Measurements from ENCODE around the gene GPX2. TPM values are rescaled to one million over a fixed set of nuclear protein-coding genes. Genes with fewer than 3 reads are reported as not detected.

GPX2 gene
- total RNA-seq, 1 experiment from 2014 or later: not detected

DNA sequence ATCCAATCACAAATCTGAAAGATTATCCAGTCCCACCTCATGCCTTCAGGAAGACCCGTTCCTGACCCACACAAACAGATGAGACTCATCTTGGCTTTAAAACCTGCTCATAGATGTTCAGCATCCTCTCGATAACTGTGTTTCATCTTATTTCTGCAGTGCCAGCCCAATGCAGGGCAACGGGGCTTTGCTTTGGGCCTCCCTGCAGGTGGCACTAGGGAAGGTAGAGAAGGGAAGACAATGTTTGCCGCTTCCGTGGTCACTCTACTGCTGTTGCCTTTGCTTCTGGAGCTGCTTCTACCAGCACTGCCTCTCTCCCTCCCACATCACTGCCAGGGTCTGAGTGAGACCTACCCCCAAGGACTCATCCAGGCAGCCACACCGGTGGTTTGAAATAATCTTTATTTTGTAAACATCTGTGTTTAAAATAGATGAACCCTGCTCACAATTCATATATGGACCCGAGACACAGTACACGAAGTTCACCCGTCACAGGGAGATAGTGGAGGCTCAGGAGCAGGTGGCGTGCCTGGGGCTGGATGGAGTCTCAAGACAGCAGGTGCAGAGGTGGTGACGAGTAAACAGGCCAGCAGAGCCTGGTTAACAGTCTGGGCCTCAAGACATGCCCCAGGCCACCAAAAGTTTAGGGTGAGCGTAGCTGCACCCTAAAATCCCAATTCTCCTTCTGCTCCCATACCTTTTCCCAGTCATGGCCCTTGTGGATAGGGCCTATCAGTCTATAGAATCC lies 3.1 kb upstream of the GPX2 start:
- Mint-ChIP-seq H3K27me3 (ENCODE audit: insufficient read depth, unreplicated experiment) (no peaks in the 10 kb centered on the region), H3K27ac (ENCODE audit: low read depth, unreplicated experiment) (no peak overlapping the region), H3K4me1 (ENCODE audit: insufficient read depth, unreplicated experiment) (no peaks in the 10 kb centered on the region), H3K4me3 (ENCODE audit: unreplicated experiment) (no peak overlapping the region), H3K9me3 (ENCODE audit: unreplicated experiment) (no peaks in the 10 kb centered on the region), H3K36me3 (ENCODE audit: insufficient read depth, unreplicated experiment) (peaks cover 33% of the 10 kb centered on the region)
- intact Hi-C loops (cut with micrococcal nuclease): no loop called here
- POLR2A ChIA-PET: no interaction called here
- CTCF ChIA-PET: no interaction called here
- no TSS peak for BruUV-seq (replicated peaks)
- TF ChIP-seq, protein P1, sequence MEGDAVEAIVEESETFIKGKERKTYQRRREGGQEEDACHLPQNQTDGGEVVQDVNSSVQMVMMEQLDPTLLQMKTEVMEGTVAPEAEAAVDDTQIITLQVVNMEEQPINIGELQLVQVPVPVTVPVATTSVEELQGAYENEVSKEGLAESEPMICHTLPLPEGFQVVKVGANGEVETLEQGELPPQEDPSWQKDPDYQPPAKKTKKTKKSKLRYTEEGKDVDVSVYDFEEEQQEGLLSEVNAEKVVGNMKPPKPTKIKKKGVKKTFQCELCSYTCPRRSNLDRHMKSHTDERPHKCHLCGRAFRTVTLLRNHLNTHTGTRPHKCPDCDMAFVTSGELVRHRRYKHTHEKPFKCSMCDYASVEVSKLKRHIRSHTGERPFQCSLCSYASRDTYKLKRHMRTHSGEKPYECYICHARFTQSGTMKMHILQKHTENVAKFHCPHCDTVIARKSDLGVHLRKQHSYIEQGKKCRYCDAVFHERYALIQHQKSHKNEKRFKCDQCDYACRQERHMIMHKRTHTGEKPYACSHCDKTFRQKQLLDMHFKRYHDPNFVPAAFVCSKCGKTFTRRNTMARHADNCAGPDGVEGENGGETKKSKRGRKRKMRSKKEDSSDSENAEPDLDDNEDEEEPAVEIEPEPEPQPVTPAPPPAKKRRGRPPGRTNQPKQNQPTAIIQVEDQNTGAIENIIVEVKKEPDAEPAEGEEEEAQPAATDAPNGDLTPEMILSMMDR (IDR thresholded peaks at IDR 0.05; ENCODE audit: unreplicated experiment): no peak
- no peak for DNase-seq (ENCODE audit: unreplicated experiment)

DNA sequence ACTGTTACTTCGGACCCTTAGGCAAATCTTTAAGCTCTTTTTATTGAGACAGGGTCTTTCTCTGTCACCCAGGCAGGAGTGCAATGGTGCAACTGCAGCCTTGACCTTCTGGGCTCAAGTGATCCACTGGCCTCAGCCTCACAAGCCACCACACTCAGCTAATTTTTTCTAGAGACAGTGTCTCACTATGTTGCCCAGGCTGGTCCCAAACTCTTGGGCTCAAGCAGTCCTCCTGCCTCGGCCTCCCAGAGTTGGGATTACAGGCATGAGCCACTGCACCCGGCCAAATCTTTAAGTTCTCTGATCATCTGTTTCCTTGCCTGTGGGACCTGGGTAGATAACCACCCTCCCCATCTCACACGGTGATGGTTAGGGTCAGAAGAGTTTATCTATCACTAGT lies 2.3 kb upstream of the GPX2 start:
- Mint-ChIP-seq H3K27me3 (ENCODE audit: insufficient read depth, unreplicated experiment) (no peaks in the 10 kb centered on the region), H3K4me1 (ENCODE audit: insufficient read depth, unreplicated experiment) (no peaks in the 10 kb centered on the region), H3K36me3 (ENCODE audit: insufficient read depth, unreplicated experiment) (peaks cover 36% of the 10 kb centered on the region), H3K4me3 (ENCODE audit: unreplicated experiment) (no peak overlapping the region), H3K9me3 (ENCODE audit: unreplicated experiment) (no peaks in the 10 kb centered on the region), H3K27ac (ENCODE audit: low read depth, unreplicated experiment) (no peak overlapping the region)
- no TSS peak for BruUV-seq (replicated peaks)
- intact Hi-C loops (cut with micrococcal nuclease): no loop called here
- CTCF ChIA-PET: interaction anchor here (0.6 kb wide), 1 partner anchor 11 kb away, joined by 4 read pairs; no protein-coding TSS in a partner anchor
- TF ChIP-seq, protein P1 (IDR thresholded peaks at IDR 0.05; ENCODE audit: unreplicated experiment): no peak
- POLR2A ChIA-PET: no interaction called here
- DNase-seq (ENCODE audit: unreplicated experiment): no peak

DNA sequence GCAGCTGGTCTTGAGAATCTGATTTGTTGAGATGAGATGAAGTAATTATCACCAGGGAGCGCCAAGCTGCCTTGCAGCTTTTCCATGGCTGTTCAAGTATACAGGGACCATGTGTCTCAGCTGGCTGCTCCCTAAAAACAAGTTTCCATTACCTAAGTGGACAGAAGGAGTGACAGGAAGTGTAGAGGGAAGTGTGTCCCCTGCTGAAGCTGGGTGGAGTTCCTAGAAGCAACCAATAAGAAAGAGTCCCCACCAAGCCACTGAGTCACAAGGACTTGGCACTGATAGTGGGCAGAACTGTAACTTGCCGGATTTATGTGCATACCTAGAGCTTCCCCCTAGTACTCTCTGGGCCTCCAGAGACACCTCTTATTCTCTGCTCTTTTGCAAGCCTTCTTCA lies 1.5 kb upstream of the GPX2 start:
- CTCF ChIA-PET: interaction anchor here (0.5 to 0.6 kb wide), 2 partner anchors 146 to 555 kb away, joined by 3 read pairs; no protein-coding TSS in a partner anchor
- no TSS peak for BruUV-seq (replicated peaks)
- TF ChIP-seq, protein P1 (IDR thresholded peaks at IDR 0.05; ENCODE audit: unreplicated experiment): no peak
- Mint-ChIP-seq H3K4me3 (ENCODE audit: unreplicated experiment) (no peak overlapping the region), H3K4me1 (ENCODE audit: insufficient read depth, unreplicated experiment) (no peaks in the 10 kb centered on the region), H3K27ac (ENCODE audit: low read depth, unreplicated experiment) (no peak overlapping the region), H3K36me3 (ENCODE audit: insufficient read depth, unreplicated experiment) (peaks cover 36% of the 10 kb centered on the region), H3K27me3 (ENCODE audit: insufficient read depth, unreplicated experiment) (no peaks in the 10 kb centered on the region), H3K9me3 (ENCODE audit: unreplicated experiment) (no peaks in the 10 kb centered on the region)
- POLR2A ChIA-PET: interaction anchor here (1.3 kb wide), 1 partner anchor 10 kb away, joined by 3 read pairs; no protein-coding TSS in a partner anchor
- intact Hi-C loops (cut with micrococcal nuclease): no loop called here
- DNase-seq (ENCODE audit: unreplicated experiment): no peak

DNA sequence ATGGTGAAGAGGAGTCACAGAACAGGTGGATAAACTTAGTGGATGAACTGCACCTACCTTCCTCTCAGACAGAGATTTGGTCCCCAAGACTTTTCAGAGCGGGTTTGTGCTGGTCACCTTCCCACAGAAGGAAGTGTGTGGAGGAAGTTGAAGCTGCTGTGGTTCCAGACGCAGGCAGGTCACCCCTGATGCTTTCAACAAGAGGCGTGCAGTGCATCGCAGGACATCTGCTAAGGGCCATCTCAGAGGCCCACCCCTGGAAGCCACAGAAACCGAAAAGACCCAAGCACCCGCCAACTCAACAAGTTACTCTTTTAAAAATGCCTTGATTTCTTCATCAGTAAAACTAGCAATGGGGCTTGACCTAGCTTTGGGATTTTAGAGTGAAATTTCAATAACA lies 1.0 kb upstream of the GPX2 start:
- intact Hi-C loops (cut with micrococcal nuclease): no loop called here
- no peaks in the 10 kb centered on the region for H3K27me3 Mint-ChIP-seq (ENCODE audit: insufficient read depth, unreplicated experiment)
- POLR2A ChIA-PET: interaction anchor here (1.3 kb wide), 1 partner anchor 10 kb away, joined by 3 read pairs; no protein-coding TSS in a partner anchor
- H3K36me3 Mint-ChIP-seq (ENCODE audit: insufficient read depth, unreplicated experiment): peaks cover 36% of the 10 kb centered on the region
- no peak overlapping the region for H3K4me3 Mint-ChIP-seq (ENCODE audit: unreplicated experiment)
- H3K4me1 Mint-ChIP-seq (ENCODE audit: insufficient read depth, unreplicated experiment): no peaks in the 10 kb centered on the region
- TF ChIP-seq, protein P1 (IDR thresholded peaks at IDR 0.05; ENCODE audit: unreplicated experiment): no peak
- CTCF ChIA-PET: interaction anchor here (0.6 kb wide), 1 partner anchor 146 kb away, joined by 3 read pairs; no protein-coding TSS in a partner anchor
- DNase-seq (ENCODE audit: unreplicated experiment): no peak
- H3K27ac Mint-ChIP-seq (ENCODE audit: low read depth, unreplicated experiment): no peak overlapping the region
- no peaks in the 10 kb centered on the region for H3K9me3 Mint-ChIP-seq (ENCODE audit: unreplicated experiment)
- BruUV-seq (replicated peaks): no TSS peak
